MCF 10A (cell line): ENCODE results near the gene NOC4L. TPM values are rescaled to one million over a fixed set of nuclear protein-coding genes. Genes with fewer than 3 reads are reported as not detected.

Source experiments
- BruUV-seq: library from RNA; stranded (reverse); fragments of 400-500 nt; replicated peaks from 2 replicates; lab custom pipeline; 2021; lab: Mats Ljungman, UMichigan
- CTCF ChIA-PET: fragments of 300-600 bp; sonication (Branson Sonifier 250); formaldehyde crosslinking; extraction: SDS; loops from one replicate; lab custom pipeline; 2021; ENCODE audit warnings: antibody characterized with exemption, inconsistent platforms; lab: Yijun Ruan, JAX
- POLR2A ChIA-PET: fragments of 300-600, 350-650 bp; sonication (Branson Sonifier 250); formaldehyde crosslinking; extraction: SDS; loops from one replicate; lab custom pipeline; 2020; ENCODE audit warnings: antibody characterized with exemption, inconsistent platforms; lab: Yijun Ruan, JAX
- DNase-seq: peaks from one replicate; pipeline ENCODE4 v3.0.0-alpha.2; 2018; ENCODE audit not compliant: unreplicated experiment
- H3K27ac Mint-ChIP-seq: one replicate; pipeline ENCODE4 v1.8.0; 2022; ENCODE audit warnings: mild to moderate bottlenecking, low read depth, mixed read lengths; ENCODE audit not compliant: unreplicated experiment
- H3K27me3 Mint-ChIP-seq: one replicate; pipeline ENCODE4 v1.8.0; 2022; ENCODE audit warnings: mixed read lengths; ENCODE audit not compliant: insufficient read depth, unreplicated experiment
- H3K36me3 Mint-ChIP-seq: one replicate; pipeline ENCODE4 v1.8.0; 2022; ENCODE audit warnings: mild to moderate bottlenecking, moderate library complexity, mixed read lengths; ENCODE audit not compliant: insufficient read depth, unreplicated experiment
- H3K4me1 Mint-ChIP-seq: one replicate; pipeline ENCODE4 v1.8.0; 2022; ENCODE audit warnings: mixed read lengths; ENCODE audit not compliant: insufficient read depth, unreplicated experiment
- H3K4me3 Mint-ChIP-seq: one replicate; pipeline ENCODE4 v1.8.0; 2022; ENCODE audit warnings: mild to moderate bottlenecking, moderate library complexity, mixed read lengths; ENCODE audit not compliant: unreplicated experiment
- H3K9me3 Mint-ChIP-seq: one replicate; pipeline ENCODE4 v1.8.0; 2022; ENCODE audit warnings: mixed read lengths; ENCODE audit not compliant: unreplicated experiment
- CTCF ChIP-seq: fragments of 200-600 bp; IDR thresholded peaks from one replicate; pipeline ENCODE4 v1.8.0; 2022; ENCODE audit warnings: antibody characterized with exemption, mild to moderate bottlenecking; ENCODE audit not compliant: unreplicated experiment
- intact Hi-C: fragments of 100-400 bp; cut with micrococcal nuclease; formaldehyde crosslinking; loops from 2 replicates; pipeline ENCODE4 v1.14.1; 2022
- total RNA-seq: library from RNA; stranded (reverse); gene quantifications from 2 replicates; pipeline ENCODE4 v1.2.3, GENCODE V29; 2022

The NOC4L gene
- total RNA-seq, 1 experiment from 2014 or later = 32.0 TPM

DNA sequence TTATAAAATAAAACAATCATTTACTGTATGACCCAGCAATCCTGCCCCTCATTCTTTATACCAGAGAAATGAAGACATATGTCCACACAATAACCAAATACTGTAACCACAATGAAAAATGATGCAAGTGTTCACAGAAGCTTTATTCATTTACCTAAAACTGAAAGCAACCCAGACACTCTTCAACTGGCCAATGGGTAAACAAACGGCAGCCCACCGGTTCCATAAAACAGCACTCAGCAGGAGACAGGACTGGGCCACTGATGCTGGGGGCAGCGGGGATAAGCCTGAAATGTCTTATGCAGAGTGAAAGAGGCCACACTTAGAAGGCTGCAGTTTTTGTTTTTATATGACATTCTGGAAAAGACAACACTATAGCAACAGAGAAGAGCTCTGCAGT is 15.2 kb upstream of the NOC4L start:
- ChIA-PET POLR2A (no interaction called here), CTCF (no interaction called here)
- BruUV-seq = no TSS peak
- Mint-ChIP-seq H3K4me1 (no peaks in the 10 kb centered on the region), H3K36me3 (peaks cover 48% of the 10 kb centered on the region), H3K27me3 (no peaks in the 10 kb centered on the region), H3K4me3 (no peak overlapping the region), H3K27ac (no peak overlapping the region), H3K9me3 (no peaks in the 10 kb centered on the region)
- TF ChIP-seq CTCF = no peak
- DNase-seq = no peak
- intact Hi-C loops = no loop called here

- TF ChIP-seq CTCF = no peak
- H3K4me3 Mint-ChIP-seq = no peak overlapping the region
- DNase-seq = no peak
- no peak overlapping the region for H3K27ac Mint-ChIP-seq
- H3K36me3 Mint-ChIP-seq = peaks cover 40% of the 10 kb centered on the region
- no peaks in the 10 kb centered on the region for H3K4me1 Mint-ChIP-seq
- no peaks in the 10 kb centered on the region for H3K27me3 Mint-ChIP-seq
- POLR2A ChIA-PET = no interaction called here
- CTCF ChIA-PET = no interaction called here
- no TSS peak for BruUV-seq
- intact Hi-C loops = no loop called here
- H3K9me3 Mint-ChIP-seq = no peaks in the 10 kb centered on the region
Observed at GRCh38 chr12:132130690-132131089, 13.6 kb upstream of the NOC4L start.

DNA sequence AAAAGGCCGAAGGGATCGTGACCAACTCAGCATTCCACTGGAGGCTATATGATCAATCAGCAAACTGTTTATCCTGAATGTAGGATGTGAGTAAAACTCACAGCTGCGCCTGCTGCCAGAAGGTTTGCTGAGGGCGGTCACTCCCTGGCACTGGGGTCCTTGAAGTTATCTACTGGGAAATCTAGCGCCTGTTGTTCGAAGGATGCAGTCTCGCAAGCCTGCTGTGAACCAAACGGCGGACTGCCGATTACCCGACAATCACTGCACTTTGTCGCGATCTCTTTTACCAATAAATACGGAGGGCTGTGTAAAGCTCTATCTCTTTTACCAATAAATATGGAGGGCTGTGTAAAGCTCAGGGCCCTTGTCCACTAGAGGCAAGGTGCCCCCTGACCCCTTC is 13.0 kb upstream of the NOC4L start:
- BruUV-seq = no TSS peak
- ChIA-PET CTCF (no interaction called here), POLR2A (no interaction called here)
- Mint-ChIP-seq H3K36me3 (peaks cover 37% of the 10 kb centered on the region), H3K27me3 (no peaks in the 10 kb centered on the region), H3K4me3 (no peak overlapping the region), H3K9me3 (no peaks in the 10 kb centered on the region), H3K27ac (no peak overlapping the region), H3K4me1 (no peaks in the 10 kb centered on the region)
- no peak for TF ChIP-seq CTCF
- no peak for DNase-seq
- intact Hi-C loops = no loop called here

DNA sequence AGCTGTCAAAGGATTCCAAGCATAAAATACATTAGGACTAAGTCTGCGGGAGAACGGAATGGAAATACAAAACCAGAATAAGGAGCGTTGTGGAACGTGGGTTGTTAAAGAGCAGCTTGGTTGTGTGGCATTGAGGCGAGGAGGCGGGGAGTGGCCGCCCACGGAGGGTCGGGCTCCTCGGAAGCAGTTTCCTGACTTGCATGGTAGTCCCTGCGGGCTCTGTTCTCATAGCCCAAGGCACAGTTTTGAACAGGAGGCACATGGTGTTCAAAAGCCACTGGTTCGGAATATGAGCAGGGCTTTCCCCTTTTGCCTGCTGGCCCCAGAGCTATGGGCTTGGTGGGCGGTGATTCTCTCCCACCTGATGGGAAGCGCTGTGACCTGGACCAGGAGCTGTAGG is 12.3 kb upstream of the NOC4L start:
- no peak for TF ChIP-seq CTCF
- no peaks in the 10 kb centered on the region for H3K27me3 Mint-ChIP-seq
- DNase-seq = no peak
- no peaks in the 10 kb centered on the region for H3K9me3 Mint-ChIP-seq
- no peaks in the 10 kb centered on the region for H3K4me1 Mint-ChIP-seq
- CTCF ChIA-PET = no interaction called here
- POLR2A ChIA-PET = no interaction called here
- H3K36me3 Mint-ChIP-seq = peaks cover 35% of the 10 kb centered on the region
- intact Hi-C loops = no loop called here
- no peak overlapping the region for H3K27ac Mint-ChIP-seq
- no TSS peak for BruUV-seq
- H3K4me3 Mint-ChIP-seq = no peak overlapping the region
